ENCODE results near the gene COL20A1. TPM values are rescaled to one million over a fixed set of nuclear protein-coding genes. Genes with fewer than 3 reads are reported as not detected.

COL20A1 gene
- total and polyA plus RNA-seq, 4 donors: 0.06 to 0.09 TPM; not detected in 2

- H3K36me3 ChIP-seq (ENCODE audit: control insufficient read depth in 4 of 4, insufficient read depth in 4 of 4, low read length in 4 of 4): no peaks in the 10 kb centered on the region
- H3K9ac ChIP-seq (ENCODE audit: insufficient read depth in 1 of 2, low read length in 2 of 2): no peak overlapping the region
- DNase-seq (no peak), ATAC-seq (ENCODE audit: insufficient read depth, low FRiP score) (no peak)
- 88 to 96% methylated on average over 39 to 46 of the region's 46 CpGs for WGBS, 2 donors
- peaks cover 0 to 41% (median 7%) of the 10 kb centered on the region in 5 donors for H3K4me1 ChIP-seq (ENCODE audit: control insufficient read depth in 5 of 5, insufficient read depth in 5 of 5, low read length in 5 of 5)
- H3K27me3 ChIP-seq (ENCODE audit: control insufficient read depth in 3 of 3, insufficient read depth in 3 of 3, low read length in 2 of 3): peaks cover 0 to 6% (median 0%) of the 10 kb centered on the region in 3 donors
- no peak overlapping the region for H3K4me3 ChIP-seq
- no peak overlapping the region for H3K27ac ChIP-seq (ENCODE audit: low read depth in 1 of 2, low read length in 1 of 2)
- no peaks in the 10 kb centered on the region for H3K9me3 ChIP-seq (ENCODE audit: control insufficient read depth in 4 of 4, insufficient read depth in 3 of 4, low read length in 3 of 4)
- no peak for TF ChIP-seq CTCF (IDR thresholded peaks at IDR 0.05; ENCODE audit: control extremely low read depth, extremely low read depth)
Measured at GRCh38 chr20:63350597-63351325, 57.8 kb downstream of the COL20A1 start.

- no peaks in the 10 kb centered on the region for H3K36me3 ChIP-seq (ENCODE audit: control insufficient read depth in 4 of 4, insufficient read depth in 4 of 4, low read length in 4 of 4)
- no peak for TF ChIP-seq CTCF (IDR thresholded peaks at IDR 0.05; ENCODE audit: control extremely low read depth, extremely low read depth)
- H3K4me3 ChIP-seq: no peak overlapping the region
- no peaks in the 10 kb centered on the region for H3K9me3 ChIP-seq (ENCODE audit: control insufficient read depth in 4 of 4, insufficient read depth in 3 of 4, low read length in 3 of 4)
- ATAC-seq (ENCODE audit: insufficient read depth, low FRiP score) (no peak), DNase-seq (no peak)
- peaks cover 0 to 35% (median 7%) of the 10 kb centered on the region in 5 donors for H3K4me1 ChIP-seq (ENCODE audit: control insufficient read depth in 5 of 5, insufficient read depth in 5 of 5, low read length in 5 of 5)
- peaks cover 0 to 6% (median 0%) of the 10 kb centered on the region in 3 donors for H3K27me3 ChIP-seq (ENCODE audit: control insufficient read depth in 3 of 3, insufficient read depth in 3 of 3, low read length in 2 of 3)
- 88% methylated on average over 12 of the region's 12 CpGs for WGBS, 2 donors
- no peak overlapping the region for H3K27ac ChIP-seq (ENCODE audit: low read depth in 1 of 2, low read length in 1 of 2)
- H3K9ac ChIP-seq (ENCODE audit: insufficient read depth in 1 of 2, low read length in 2 of 2): no peak overlapping the region
Measured at GRCh38 chr20:63351326-63351700, 58.3 kb downstream of the COL20A1 start.

- no peak overlapping the region for H3K27ac ChIP-seq (ENCODE audit: low read depth in 1 of 2, low read length in 1 of 2)
- 37 to 39% methylated on average over 28 of the region's 28 CpGs for WGBS, 2 donors
- H3K9ac ChIP-seq (ENCODE audit: insufficient read depth in 1 of 2, low read length in 2 of 2): no peak overlapping the region
- ATAC-seq (ENCODE audit: insufficient read depth, low FRiP score) (no peak), DNase-seq (peak; percentile 85 to 90 (median 87))
- peaks cover 0 to 6% (median 0%) of the 10 kb centered on the region in 3 donors for H3K27me3 ChIP-seq (ENCODE audit: control insufficient read depth in 3 of 3, insufficient read depth in 3 of 3, low read length in 2 of 3)
- peaks cover 0 to 28% (median 6%) of the 10 kb centered on the region in 5 donors for H3K4me1 ChIP-seq (ENCODE audit: control insufficient read depth in 5 of 5, insufficient read depth in 5 of 5, low read length in 5 of 5)
- no peaks in the 10 kb centered on the region for H3K9me3 ChIP-seq (ENCODE audit: control insufficient read depth in 4 of 4, insufficient read depth in 3 of 4, low read length in 3 of 4)
- H3K4me3 ChIP-seq: no peak overlapping the region
- H3K36me3 ChIP-seq (ENCODE audit: control insufficient read depth in 4 of 4, insufficient read depth in 4 of 4, low read length in 4 of 4): no peaks in the 10 kb centered on the region
- no peak for TF ChIP-seq CTCF (IDR thresholded peaks at IDR 0.05; ENCODE audit: control extremely low read depth, extremely low read depth)
Measured at GRCh38 chr20:63351811-63352591, 59.0 kb downstream of the COL20A1 start.
